Gastroesophageal sphincter (tissue), 3 donors: ENCODE measurements around the gene LGR4.

ENCODE experiments used
- CTCF ChIP-seq, 4 experiments: fragments of 200-600 bp in 2 of 4; fragments of 450-650 bp in 2 of 4; sonication (generic) in 1 of 4; IDR thresholded peaks; one replicate each; pipeline ENCODE4 v1.5.1; 2017 to 2019; ENCODE audit warnings: antibody characterized with exemption in 4 of 4, mild to moderate bottlenecking in 2 of 4, moderate library complexity in 2 of 4
- POLR2AphosphoS5 ChIP-seq: sonication (generic); formaldehyde crosslinking; IDR thresholded peaks from one replicate; pipeline ENCODE4 v1.6.1; 2017; ENCODE audit warnings: antibody characterized with exemption

- no peak for TF ChIP-seq CTCF (IDR thresholded peaks at IDR 0.05)
- TF ChIP-seq POLR2AphosphoS5: no peak
These were observed 5.2 kb upstream of the LGR4 start for GRCh38 chr11:27477831-27478230.
